ENCODE data around the gene RBBP7. TPM values are rescaled to one million over a fixed set of nuclear protein-coding genes. Genes with fewer than 3 reads are reported as not detected.

RBBP7 gene
- total and polyA plus RNA-seq, 3 experiments from 2014 or later, result 155 to 163 (median 156) TPM

GRCh38 chrX:16832301-16832700 is 37.9 kb downstream of the RBBP7 start:
- Mint-ChIP-seq H3K4me3 (no peak overlapping the region), H3K9me3 (no peaks in the 10 kb centered on the region), H3K27me3 (peaks cover 0 to 3% of the 10 kb centered on the region in 2 donors), H3K27ac (peak overlapping the region in 2 of 8 donors; percentile 4 to 15), H3K4me1 (peaks cover 0 to 1% (median 0%) of the 10 kb centered on the region in 3 donors), H3K36me3 (peaks cover 19 to 63% (median 20%) of the 10 kb centered on the region in 3 donors)
- peaks cover 12% of the 10 kb centered on the region for H3K36me3 ChIP-seq (ENCODE audit: insufficient read depth, low read length)
- H3K27me3 ChIP-seq (ENCODE audit: insufficient read depth, low read length, poor library complexity, severe bottlenecking), result no peaks in the 10 kb centered on the region
- H3K27ac ChIP-seq (ENCODE audit: low read depth, low read length), result no peak overlapping the region
- ChIA-PET CTCF (no interaction called here), POLR2A (no interaction called here)
- no peaks in the 10 kb centered on the region for H3K4me1 ChIP-seq (ENCODE audit: insufficient read depth, low read length)
- H3K9me3 ChIP-seq (ENCODE audit: low read length), result no peaks in the 10 kb centered on the region
- H3K4me3 ChIP-seq (ENCODE audit: low read length), result no peak overlapping the region
- no peak for DNase-seq

GRCh38 chrX:16828124-16828908 is 41.8 kb downstream of the RBBP7 start:
- POLR2A ChIA-PET, result no interaction called here
- H3K27ac ChIP-seq (ENCODE audit: low read depth, low read length), result no peak overlapping the region
- H3K4me1 ChIP-seq (ENCODE audit: insufficient read depth, low read length), result no peaks in the 10 kb centered on the region
- H3K36me3 ChIP-seq (ENCODE audit: insufficient read depth, low read length), result peaks cover 11% of the 10 kb centered on the region
- H3K27me3 Mint-ChIP-seq, result no peaks in the 10 kb centered on the region
- no peaks in the 10 kb centered on the region for H3K4me1 Mint-ChIP-seq
- no peak overlapping the region for H3K4me3 Mint-ChIP-seq
- no peaks in the 10 kb centered on the region for H3K9me3 ChIP-seq (ENCODE audit: low read length)
- peak overlapping the region in 2 of 8 donors; percentile 34 to 66 for H3K27ac Mint-ChIP-seq
- H3K9me3 Mint-ChIP-seq, result no peaks in the 10 kb centered on the region
- H3K27me3 ChIP-seq (ENCODE audit: insufficient read depth, low read length, poor library complexity, severe bottlenecking), result no peaks in the 10 kb centered on the region
- H3K4me3 ChIP-seq (ENCODE audit: low read length), result no peak overlapping the region
- H3K36me3 Mint-ChIP-seq, result peaks cover 13 to 50% (median 20%) of the 10 kb centered on the region in 3 donors
- CTCF ChIA-PET, result interaction anchor here (2.6 kb wide), 1 partner anchor 63 kb away, joined by 9 read pairs; no protein-coding TSS in a partner anchor
- no peak for DNase-seq

- Histone ChIP-seq H3K27ac (ENCODE audit: low read depth, low read length) (no peak overlapping the region), H3K4me1 (ENCODE audit: insufficient read depth, low read length) (no peaks in the 10 kb centered on the region), H3K36me3 (ENCODE audit: insufficient read depth, low read length) (peaks cover 9% of the 10 kb centered on the region), H3K4me3 (ENCODE audit: low read length) (no peak overlapping the region), H3K9me3 (ENCODE audit: low read length) (no peaks in the 10 kb centered on the region), H3K27me3 (ENCODE audit: insufficient read depth, low read length, poor library complexity, severe bottlenecking) (no peaks in the 10 kb centered on the region)
- ChIA-PET POLR2A (no interaction called here), CTCF (interaction anchor here (2.6 kb wide), 1 partner anchor 64 kb away, joined by 9 read pairs; no protein-coding TSS in a partner anchor)
- Mint-ChIP-seq H3K36me3 (peaks cover 18 to 47% (median 21%) of the 10 kb centered on the region in 3 donors), H3K27ac (peak overlapping the region in 1 of 8 donors; percentile 48), H3K4me1 (peaks cover 0 to 2% (median 0%) of the 10 kb centered on the region in 3 donors), H3K9me3 (no peaks in the 10 kb centered on the region), H3K4me3 (no peak overlapping the region), H3K27me3 (no peaks in the 10 kb centered on the region)
- no peak for DNase-seq
Observed at GRCh38 chrX:16827225-16827624, 42.9 kb downstream of the RBBP7 start.

- H3K4me3 ChIP-seq (ENCODE audit: low read length), result no peak overlapping the region
- no peaks in the 10 kb centered on the region for H3K9me3 ChIP-seq (ENCODE audit: low read length)
- H3K27me3 ChIP-seq (ENCODE audit: insufficient read depth, low read length, poor library complexity, severe bottlenecking), result no peaks in the 10 kb centered on the region
- DNase-seq, result peak in 2 of 5 donors; percentile 13 to 20
- Mint-ChIP-seq H3K4me1 (peaks cover 0 to 2% (median 0%) of the 10 kb centered on the region in 3 donors), H3K36me3 (peaks cover 17 to 42% (median 20%) of the 10 kb centered on the region in 3 donors), H3K4me3 (no peak overlapping the region), H3K27ac (no peak overlapping the region), H3K27me3 (no peaks in the 10 kb centered on the region), H3K9me3 (no peaks in the 10 kb centered on the region)
- H3K36me3 ChIP-seq (ENCODE audit: insufficient read depth, low read length), result peaks cover 9% of the 10 kb centered on the region
- ChIA-PET CTCF (interaction anchor here (1.0 to 2.6 kb wide), 3 partner anchors 57 to 220 kb away, joined by 4 to 9 read pairs (median 4); no protein-coding TSS in a partner anchor), POLR2A (no interaction called here)
- H3K27ac ChIP-seq (ENCODE audit: low read depth, low read length), result no peak overlapping the region
- no peaks in the 10 kb centered on the region for H3K4me1 ChIP-seq (ENCODE audit: insufficient read depth, low read length)
Observed at GRCh38 chrX:16826207-16826606, 44.0 kb downstream of the RBBP7 start.

GRCh38 chrX:16825264-16826035 is 44.7 kb downstream of the RBBP7 start:
- Mint-ChIP-seq H3K36me3 (peaks cover 17 to 44% (median 20%) of the 10 kb centered on the region in 3 donors), H3K9me3 (no peaks in the 10 kb centered on the region), H3K4me1 (peaks cover 0 to 2% (median 0%) of the 10 kb centered on the region in 3 donors), H3K4me3 (no peak overlapping the region), H3K27me3 (no peaks in the 10 kb centered on the region), H3K27ac (no peak overlapping the region)
- no peaks in the 10 kb centered on the region for H3K4me1 ChIP-seq (ENCODE audit: insufficient read depth, low read length)
- ChIA-PET POLR2A (no interaction called here), CTCF (interaction anchor here (1.0 to 2.6 kb wide), 3 partner anchors 58 to 221 kb away, joined by 4 to 9 read pairs (median 4); no protein-coding TSS in a partner anchor)
- DNase-seq, result no peak
- H3K27ac ChIP-seq (ENCODE audit: low read depth, low read length), result no peak overlapping the region
- H3K4me3 ChIP-seq (ENCODE audit: low read length), result no peak overlapping the region
- H3K27me3 ChIP-seq (ENCODE audit: insufficient read depth, low read length, poor library complexity, severe bottlenecking), result no peaks in the 10 kb centered on the region
- H3K36me3 ChIP-seq (ENCODE audit: insufficient read depth, low read length), result peaks cover 9% of the 10 kb centered on the region
- no peaks in the 10 kb centered on the region for H3K9me3 ChIP-seq (ENCODE audit: low read length)

- Mint-ChIP-seq H3K4me1 (peaks cover 0 to 3% (median 2%) of the 10 kb centered on the region in 3 donors), H3K9me3 (no peaks in the 10 kb centered on the region), H3K4me3 (no peak overlapping the region), H3K27ac (no peak overlapping the region), H3K36me3 (peaks cover 8 to 51% (median 22%) of the 10 kb centered on the region in 3 donors), H3K27me3 (no peaks in the 10 kb centered on the region)
- POLR2A ChIA-PET, result no interaction called here
- DNase-seq, result no peak
- Histone ChIP-seq H3K36me3 (ENCODE audit: insufficient read depth, low read length) (no peaks in the 10 kb centered on the region), H3K9me3 (ENCODE audit: low read length) (no peaks in the 10 kb centered on the region), H3K4me3 (ENCODE audit: low read length) (no peak overlapping the region), H3K27ac (ENCODE audit: low read depth, low read length) (no peak overlapping the region), H3K4me1 (ENCODE audit: insufficient read depth, low read length) (no peaks in the 10 kb centered on the region), H3K27me3 (ENCODE audit: insufficient read depth, low read length, poor library complexity, severe bottlenecking) (no peaks in the 10 kb centered on the region)
- CTCF ChIA-PET, result no interaction called here
Observed at GRCh38 chrX:16822723-16823122, 47.4 kb downstream of the RBBP7 start.

- H3K9me3 Mint-ChIP-seq, result no peaks in the 10 kb centered on the region
- peak overlapping the region in 3 of 8 donors; percentile 63 to 86 (median 64) for H3K27ac Mint-ChIP-seq
- Histone ChIP-seq H3K36me3 (ENCODE audit: insufficient read depth, low read length) (no peaks in the 10 kb centered on the region), H3K27ac (ENCODE audit: low read depth, low read length) (no peak overlapping the region), H3K4me1 (ENCODE audit: insufficient read depth, low read length) (no peaks in the 10 kb centered on the region), H3K9me3 (ENCODE audit: low read length) (no peaks in the 10 kb centered on the region), H3K4me3 (ENCODE audit: low read length) (no peak overlapping the region), H3K27me3 (ENCODE audit: insufficient read depth, low read length, poor library complexity, severe bottlenecking) (no peaks in the 10 kb centered on the region)
- CTCF ChIA-PET, result no interaction called here
- no peak overlapping the region for H3K4me3 Mint-ChIP-seq
- no peak for DNase-seq
- POLR2A ChIA-PET, result no interaction called here
- peaks cover 8 to 55% (median 23%) of the 10 kb centered on the region in 3 donors for H3K36me3 Mint-ChIP-seq
- no peaks in the 10 kb centered on the region for H3K27me3 Mint-ChIP-seq
- H3K4me1 Mint-ChIP-seq, result peaks cover 3 to 12% (median 6%) of the 10 kb centered on the region in 3 donors
Observed at GRCh38 chrX:16819634-16820033, 50.5 kb downstream of the RBBP7 start.

GRCh38 chrX:16814597-16814996 is 55.6 kb downstream of the RBBP7 start:
- ChIA-PET CTCF (no interaction called here), POLR2A (no interaction called here)
- no peak overlapping the region for H3K27ac Mint-ChIP-seq
- H3K27me3 Mint-ChIP-seq, result no peaks in the 10 kb centered on the region
- peaks cover 3 to 35% (median 12%) of the 10 kb centered on the region in 3 donors for H3K36me3 Mint-ChIP-seq
- H3K4me3 Mint-ChIP-seq, result no peak overlapping the region
- Histone ChIP-seq H3K4me1 (ENCODE audit: insufficient read depth, low read length) (no peaks in the 10 kb centered on the region), H3K4me3 (ENCODE audit: low read length) (no peak overlapping the region), H3K27ac (ENCODE audit: low read depth, low read length) (no peak overlapping the region), H3K9me3 (ENCODE audit: low read length) (no peaks in the 10 kb centered on the region), H3K36me3 (ENCODE audit: insufficient read depth, low read length) (no peaks in the 10 kb centered on the region), H3K27me3 (ENCODE audit: insufficient read depth, low read length, poor library complexity, severe bottlenecking) (no peaks in the 10 kb centered on the region)
- H3K9me3 Mint-ChIP-seq, result no peaks in the 10 kb centered on the region
- H3K4me1 Mint-ChIP-seq, result peaks cover 6 to 17% (median 13%) of the 10 kb centered on the region in 3 donors
- no peak for DNase-seq
